Ovary (tissue), 3 donors: ENCODE measurements around the gene SLC16A3.

Experiments
- CTCF ChIP-seq, 3 donors: fragments of 450-650 bp in 2 of 3; fragments of 200-600 bp in 1 of 3; IDR thresholded peaks; one replicate each; pipeline versions ENCODE4 v1.5.1 to v1.8.0; 2016 to 2022; ENCODE audit warnings: antibody characterized with exemption in 3 of 3, mild to moderate bottlenecking in 1 of 3
- EP300 ChIP-seq: sonication (generic); formaldehyde crosslinking; IDR thresholded peaks from one replicate; pipeline ENCODE4 v1.6.1; 2017; ENCODE audit warnings: antibody characterized with exemption
- donor health status: DM: no; HTN: no; CAD: no.

- TF ChIP-seq EP300: no peak
- no peak for TF ChIP-seq CTCF (IDR thresholded peaks at IDR 0.05)
Observed at GRCh38 chr17:82232322-82232820, 3.5 kb downstream of the SLC16A3 start.
